Fibroblast of lung (primary cell): ENCODE data around the gene MYH1. TPM values are rescaled to one million over a fixed set of nuclear protein-coding genes. Genes with fewer than 3 reads are reported as not detected.
"Not testable (repeated sequence)": the region's sequence is repeated elsewhere in the genome, so short reads cannot be mapped to it uniquely, and the experiment has no call there.

Source experiments
- DNase-seq, 2 donors: peaks; one replicate each; pipeline versions ENCODE4 v3.0.0 to v3.0.0-alpha.2; 2010; ENCODE audit warnings: low read depth in 2 of 2
- H2AFZ ChIP-seq: 2 replicates; pipeline ENCODE4 v1.5.1; 2012; ENCODE audit warnings: low read length, control low read depth, inconsistent platforms
- H3K27ac ChIP-seq: 2 replicates; pipeline ENCODE4 v1.5.1; 2011; ENCODE audit warnings: low read length, control low read depth; ENCODE audit not compliant: insufficient read depth
- H3K27me3 ChIP-seq: 2 replicates; pipeline ENCODE4 v1.5.1; 2011; ENCODE audit warnings: mild to moderate bottlenecking, low read length; ENCODE audit not compliant: control insufficient read depth, insufficient read depth
- H3K36me3 ChIP-seq: 2 replicates; pipeline ENCODE4 v1.5.1; 2011; ENCODE audit warnings: low read length; ENCODE audit not compliant: control insufficient read depth, insufficient read depth
- H3K4me1 ChIP-seq: 2 replicates; pipeline ENCODE4 v1.5.1; 2011; ENCODE audit warnings: low read length; ENCODE audit not compliant: control insufficient read depth, insufficient read depth; ENCODE audit errors: extremely low read depth
- H3K4me2 ChIP-seq: 2 replicates; pipeline ENCODE4 v1.5.1; 2011; ENCODE audit warnings: low read length, control low read depth; ENCODE audit not compliant: insufficient read depth; ENCODE audit errors: extremely low read depth
- H3K4me3 ChIP-seq, 4 experiments: fragments of 200-600 bp in 1 of 4; sonication (generic) in 1 of 4; replicated peaks in 1 of 4; 2 replicates each; pipeline ENCODE4 v1.5.1; 2011 to 2016; ENCODE audit warnings: low read length in 4 of 4, low read depth in 3 of 4, mild to moderate bottlenecking in 3 of 4, control low read depth in 2 of 4, inconsistent platforms in 1 of 4, mixed read lengths in 1 of 4; ENCODE audit not compliant: insufficient read depth in 1 of 4; ENCODE audit errors: control extremely low read depth in 1 of 4
- H3K79me2 ChIP-seq: 2 replicates; pipeline ENCODE4 v1.5.1; 2012; ENCODE audit warnings: mild to moderate bottlenecking, low read length, inconsistent platforms; ENCODE audit not compliant: control insufficient read depth, insufficient read depth
- H3K9ac ChIP-seq: 2 replicates; pipeline ENCODE4 v1.5.1; 2011; ENCODE audit warnings: mild to moderate bottlenecking, low read length, control low read depth; ENCODE audit not compliant: insufficient read depth
- H3K9me3 ChIP-seq: 2 replicates; pipeline ENCODE4 v1.5.1; 2012; ENCODE audit warnings: low read depth, low read length; ENCODE audit not compliant: control insufficient read depth, insufficient read depth
- H4K20me1 ChIP-seq: 2 replicates; pipeline ENCODE4 v1.5.1; 2011; ENCODE audit warnings: low read length; ENCODE audit not compliant: control insufficient read depth, insufficient read depth; ENCODE audit errors: extremely low read depth
- CTCF ChIP-seq, 2 donors: IDR thresholded peaks in 1 of 2; conservative IDR thresholded peaks in 1 of 2; 1 replicate in 1 of 2; 2 replicates in 1 of 2; pipeline ENCODE4 v1.5.1; 2011 to 2012; ENCODE audit warnings: low read length in 2 of 2, control low read depth in 1 of 2, inconsistent platforms in 1 of 2, low read depth in 1 of 2, mild to moderate bottlenecking in 1 of 2
- EZH2 ChIP-seq: IDR thresholded peaks from 2 replicates; pipeline ENCODE4 v1.5.1; 2012; ENCODE audit warnings: low read length, control low read depth, mild to moderate bottlenecking; ENCODE audit errors: missing control alignments
- polyA plus RNA-seq, 2 donors: library from polyadenylated mRNA; depleted of rRNA in 1 of 2; stranded (reverse) in 1 of 2; unstranded in 1 of 2; fragments of >200 nt; gene quantifications; 2 replicates each; pipeline ENCODE4 v1.2.1, GENCODE V29; 2011 to 2012; ENCODE audit warnings: missing spikeins in 1 of 2
- total RNA-seq: library from RNA; depleted of rRNA; stranded (reverse); fragments of >200 nt; gene quantifications from 2 replicates; pipeline ENCODE4 v1.2.1, GENCODE V29; 2014

Gene MYH1
- total and polyA plus RNA-seq, 2 donors (not counting 1 experiment from before 2014, with no cell fraction given): not detected

GRCh38 chr17:10549096-10549842 lies 30.9 kb upstream of the MYH1 start, which contains the start of gene MYH2:
Gene MYH2, minus strand, starts transcription at chr17:10549658. Its CDS starts 1,738 bp downstream, at chr17:10547920.
- no peak for DNase-seq

GRCh38 chr17:10547351-10547750 lies 29.0 kb upstream of the MYH1 start:
- Histone ChIP-seq H2AFZ (no peak overlapping the region), H3K79me2 (no peaks in the 10 kb centered on the region), H3K9ac (no peak overlapping the region), H3K27ac (no peak overlapping the region), H4K20me1 (no peaks in the 10 kb centered on the region), H3K4me1 (no peaks in the 10 kb centered on the region), H3K36me3 (no peaks in the 10 kb centered on the region), H3K9me3 (no peaks in the 10 kb centered on the region), H3K4me3 (no peak overlapping the region), H3K27me3 (no peaks in the 10 kb centered on the region), H3K4me2 (no peak overlapping the region)
- no peak for DNase-seq
- TF ChIP-seq CTCF (conservative IDR thresholded peaks at IDR 0.05 in 1 of 2, IDR thresholded peaks at IDR 0.05 in 1 of 2; ENCODE audit: low read depth in 1 of 2, low read length in 2 of 2): no peak
- TF ChIP-seq EZH2: no peak

More at GRCh38 chr17:10549096-10549842, 30.9 kb upstream of the MYH1 start, which contains the start of gene MYH2:
- Histone ChIP-seq H3K27ac (no peak within 1 kb of the TSS), H3K27me3 (no peaks in the 10 kb centered on the region), H3K79me2 (no peaks in the 10 kb centered on the region), H3K9me3 (no peaks in the 10 kb centered on the region), H3K4me1 (no peaks in the 10 kb centered on the region), H2AFZ (no peak within 1 kb of the TSS), H3K4me2 (no peak within 1 kb of the TSS), H3K36me3 (no peaks in the 10 kb centered on the region), H4K20me1 (no peaks in the 10 kb centered on the region), H3K9ac (no peak within 1 kb of the TSS), H3K4me3 (no peak within 1 kb of the TSS)
- TF ChIP-seq CTCF (conservative IDR thresholded peaks at IDR 0.05 in 1 of 2, IDR thresholded peaks at IDR 0.05 in 1 of 2; ENCODE audit: low read depth in 1 of 2, low read length in 2 of 2) (no peak), EZH2 (no peak)

GRCh38 chr17:10543486-10543885 lies 25.1 kb upstream of the MYH1 start:
- H3K27ac ChIP-seq, H3K4me1 ChIP-seq, H3K36me3 ChIP-seq, H3K9me3 ChIP-seq, H3K9ac ChIP-seq, H3K79me2 ChIP-seq, H3K4me2 ChIP-seq, DNase-seq, H3K4me3 ChIP-seq, H2AFZ ChIP-seq, H3K27me3 ChIP-seq, H4K20me1 ChIP-seq: not testable (repeated sequence)

GRCh38 chr17:10541179-10541578 lies 22.8 kb upstream of the MYH1 start:
- H3K27ac ChIP-seq, H3K27me3 ChIP-seq, H3K79me2 ChIP-seq, DNase-seq, H3K36me3 ChIP-seq, H4K20me1 ChIP-seq, H3K4me3 ChIP-seq, H3K9ac ChIP-seq, H3K4me1 ChIP-seq, H3K9me3 ChIP-seq, H2AFZ ChIP-seq, H3K4me2 ChIP-seq: not testable (repeated sequence)
